Measurements from ENCODE around the gene GIPC3.

Gene GIPC3

DNA sequence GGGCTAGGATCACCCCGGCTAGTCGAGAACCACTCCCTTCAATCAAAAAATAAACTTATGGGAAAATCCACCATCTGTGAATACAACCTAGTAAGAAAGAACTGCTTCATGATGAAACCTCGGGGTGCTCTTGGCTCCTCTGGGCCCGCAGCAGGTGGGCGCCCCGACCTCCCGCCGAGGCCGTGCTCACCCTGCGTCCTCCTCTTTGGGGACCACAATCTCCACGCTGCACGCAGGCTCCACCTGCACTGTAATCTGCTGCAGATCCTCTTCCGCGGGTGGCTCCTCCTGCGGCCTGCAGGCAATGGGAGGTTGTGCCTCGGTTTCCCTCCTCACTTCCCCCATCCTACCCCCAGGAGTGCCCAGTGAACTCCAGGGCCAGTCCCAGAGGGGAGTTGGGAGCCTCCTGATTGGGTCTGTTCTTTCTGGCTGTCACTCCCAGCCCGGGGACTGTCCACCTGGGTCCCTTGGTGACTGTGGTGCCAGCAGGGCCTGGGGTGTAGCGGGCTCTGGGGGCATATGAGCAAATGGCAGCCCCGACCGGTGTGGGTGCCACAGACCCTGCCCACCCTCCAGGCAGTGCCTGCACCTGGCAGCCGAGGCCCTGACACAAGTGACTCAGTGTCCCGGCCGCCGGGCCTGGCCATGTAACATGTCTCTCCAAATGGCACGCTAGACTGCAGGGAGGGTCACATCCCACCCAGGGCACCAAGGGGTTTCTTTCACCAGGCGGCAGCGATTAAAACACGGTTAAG, 56.4 kb downstream of the GIPC3 start:
- DNase-seq = no peak

- no peak for DNase-seq
Measured at GRCh38 chr19:3642296-3642695, 57.0 kb downstream of the GIPC3 start.

Measured in NCI-H446 treated with DMSO at 0.1 percent for 48 hours (cell line).